ENCODE measurements around the gene PEX14.

Gene PEX14

DNA sequence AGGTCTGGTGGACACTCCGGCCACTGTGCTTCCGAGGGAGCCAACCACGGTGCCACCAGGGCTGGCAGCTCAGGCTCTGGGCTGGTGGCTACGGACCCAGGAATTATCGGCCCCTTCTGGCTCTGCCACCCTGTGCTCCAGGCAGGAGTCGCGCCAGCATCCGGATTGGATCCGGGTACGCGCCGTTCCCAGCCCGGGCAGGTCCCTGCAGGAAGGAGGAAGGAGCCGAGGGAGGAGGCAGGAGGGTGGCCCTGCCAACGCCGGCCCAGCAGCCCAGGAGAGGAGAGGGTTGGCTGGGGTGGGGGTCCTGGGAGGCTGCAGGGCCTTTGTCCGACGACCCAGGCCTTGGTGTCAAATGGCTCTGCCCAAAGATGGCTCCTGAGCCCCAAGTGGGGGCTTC is 161.2 kb downstream of the PEX14 start:
- no peaks in the 10 kb centered on the region for H3K27me3 ChIP-seq (ENCODE audit: low read length)
- no peaks in the 10 kb centered on the region for H3K9me3 ChIP-seq (ENCODE audit: insufficient read depth, low read length)
- H3K79me2 ChIP-seq (ENCODE audit: insufficient read depth, low read length): no peaks in the 10 kb centered on the region
- no peak for TF ChIP-seq EZH2phosphoT487 (conservative IDR thresholded peaks at IDR 0.05; ENCODE audit: low read length)
- TF ChIP-seq, protein P1, sequence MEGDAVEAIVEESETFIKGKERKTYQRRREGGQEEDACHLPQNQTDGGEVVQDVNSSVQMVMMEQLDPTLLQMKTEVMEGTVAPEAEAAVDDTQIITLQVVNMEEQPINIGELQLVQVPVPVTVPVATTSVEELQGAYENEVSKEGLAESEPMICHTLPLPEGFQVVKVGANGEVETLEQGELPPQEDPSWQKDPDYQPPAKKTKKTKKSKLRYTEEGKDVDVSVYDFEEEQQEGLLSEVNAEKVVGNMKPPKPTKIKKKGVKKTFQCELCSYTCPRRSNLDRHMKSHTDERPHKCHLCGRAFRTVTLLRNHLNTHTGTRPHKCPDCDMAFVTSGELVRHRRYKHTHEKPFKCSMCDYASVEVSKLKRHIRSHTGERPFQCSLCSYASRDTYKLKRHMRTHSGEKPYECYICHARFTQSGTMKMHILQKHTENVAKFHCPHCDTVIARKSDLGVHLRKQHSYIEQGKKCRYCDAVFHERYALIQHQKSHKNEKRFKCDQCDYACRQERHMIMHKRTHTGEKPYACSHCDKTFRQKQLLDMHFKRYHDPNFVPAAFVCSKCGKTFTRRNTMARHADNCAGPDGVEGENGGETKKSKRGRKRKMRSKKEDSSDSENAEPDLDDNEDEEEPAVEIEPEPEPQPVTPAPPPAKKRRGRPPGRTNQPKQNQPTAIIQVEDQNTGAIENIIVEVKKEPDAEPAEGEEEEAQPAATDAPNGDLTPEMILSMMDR (IDR thresholded peaks at IDR 0.05; ENCODE audit: insufficient read depth, low read length, poor library complexity, severe bottlenecking): no peak
- no peak overlapping the region for H3K4me2 ChIP-seq (ENCODE audit: low read depth, low read length, poor library complexity, severe bottlenecking)
- H3K9ac ChIP-seq (ENCODE audit: low read length): no peak overlapping the region
- no peaks in the 10 kb centered on the region for H3K36me3 ChIP-seq (ENCODE audit: low read length)
- H3K9me2 ChIP-seq (replicated peaks; ENCODE audit: insufficient read depth, low read length): no peaks in the 10 kb centered on the region
- no peak overlapping the region for H2AFZ ChIP-seq (ENCODE audit: low read depth, low read length, severe bottlenecking)
- H3F3A ChIP-seq (ENCODE audit: insufficient read depth): no peaks in the 10 kb centered on the region
- H3K4me3 ChIP-seq (ENCODE audit: insufficient read depth, low read length, poor library complexity, severe bottlenecking): no peak overlapping the region
- no peak overlapping the region for H3K27ac ChIP-seq (ENCODE audit: low read depth, low read length)
- no peaks in the 10 kb centered on the region for H4K20me1 ChIP-seq (ENCODE audit: low read depth, low read length)

DNA sequence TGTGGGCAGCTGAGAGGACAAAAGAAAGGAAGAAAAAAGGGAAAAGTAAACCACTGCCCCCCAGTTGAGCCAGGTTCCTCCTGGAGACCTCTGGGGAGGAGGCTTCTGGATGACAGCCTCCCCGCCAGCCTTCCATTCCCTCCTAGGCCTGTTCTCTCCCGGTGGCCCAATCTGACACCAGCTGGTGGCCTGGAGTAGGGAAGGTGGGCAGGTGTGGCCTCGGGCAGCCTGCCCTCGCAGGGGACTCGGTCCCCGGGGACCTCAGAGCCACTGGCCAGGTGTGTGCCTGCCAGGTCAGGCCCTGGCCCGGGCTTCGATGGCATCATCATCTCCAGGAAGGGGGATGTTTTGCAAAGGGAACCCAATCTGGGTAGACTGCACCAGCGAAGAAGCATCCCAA is 162.7 kb downstream of the PEX14 start:
- no peaks in the 10 kb centered on the region for H3F3A ChIP-seq (ENCODE audit: insufficient read depth)
- no peaks in the 10 kb centered on the region for H3K9me3 ChIP-seq (ENCODE audit: insufficient read depth, low read length)
- H2AFZ ChIP-seq (ENCODE audit: low read depth, low read length, severe bottlenecking): no peak overlapping the region
- no peaks in the 10 kb centered on the region for H3K9me2 ChIP-seq (replicated peaks; ENCODE audit: insufficient read depth, low read length)
- H3K27ac ChIP-seq (ENCODE audit: low read depth, low read length): no peak overlapping the region
- H3K27me3 ChIP-seq (ENCODE audit: low read length): no peaks in the 10 kb centered on the region
- H4K20me1 ChIP-seq (ENCODE audit: low read depth, low read length): no peaks in the 10 kb centered on the region
- H3K4me2 ChIP-seq (ENCODE audit: low read depth, low read length, poor library complexity, severe bottlenecking): no peak overlapping the region
- H3K36me3 ChIP-seq (ENCODE audit: low read length): no peaks in the 10 kb centered on the region
- TF ChIP-seq, protein P1 (IDR thresholded peaks at IDR 0.05; ENCODE audit: insufficient read depth, low read length, poor library complexity, severe bottlenecking): no peak
- TF ChIP-seq EZH2phosphoT487 (conservative IDR thresholded peaks at IDR 0.05; ENCODE audit: low read length): no peak
- H3K9ac ChIP-seq (ENCODE audit: low read length): no peak overlapping the region
- H3K79me2 ChIP-seq (ENCODE audit: insufficient read depth, low read length): no peaks in the 10 kb centered on the region
- H3K4me3 ChIP-seq (ENCODE audit: insufficient read depth, low read length, poor library complexity, severe bottlenecking): no peak overlapping the region

DNA sequence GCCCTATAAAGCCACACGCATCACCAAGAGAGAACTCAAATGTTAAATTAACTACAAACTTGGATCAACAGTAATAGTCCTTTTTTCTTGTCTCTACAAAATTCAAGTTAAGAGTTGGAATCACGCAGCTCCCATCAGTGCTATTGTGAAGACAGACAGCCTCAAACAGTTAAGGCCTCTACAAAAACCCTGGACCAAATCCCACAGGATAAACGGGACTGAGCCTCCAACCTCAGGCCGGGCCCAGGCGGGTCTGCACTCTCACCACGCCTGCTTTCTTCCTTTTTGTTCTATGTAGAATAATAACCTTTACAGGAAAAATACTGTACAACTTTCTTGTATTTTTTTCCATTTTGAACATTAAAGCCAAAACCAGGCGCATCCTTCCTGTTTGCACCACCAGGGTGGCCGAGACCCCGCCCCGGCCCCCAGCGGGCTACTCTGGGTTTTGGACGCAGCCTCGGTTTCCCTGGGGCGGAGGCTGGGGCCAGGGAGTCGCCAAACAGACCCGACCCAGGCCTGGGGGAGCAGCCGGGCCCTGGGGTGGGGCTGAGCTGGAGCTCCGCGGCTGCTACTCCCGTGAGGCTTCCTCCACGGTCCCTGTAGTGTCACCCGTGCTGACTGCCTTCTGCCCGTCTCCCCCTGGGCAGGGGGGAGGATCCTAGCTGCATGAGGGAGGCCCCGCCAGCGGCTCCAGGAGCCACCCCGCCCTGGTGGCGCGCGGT is 163.2 kb downstream of the PEX14 start:
- no peak overlapping the region for H3K4me3 ChIP-seq (ENCODE audit: insufficient read depth, low read length, poor library complexity, severe bottlenecking)
- no peaks in the 10 kb centered on the region for H3K27me3 ChIP-seq (ENCODE audit: low read length)
- H3K9ac ChIP-seq (ENCODE audit: low read length): no peak overlapping the region
- H3K9me3 ChIP-seq (ENCODE audit: insufficient read depth, low read length): no peaks in the 10 kb centered on the region
- no peak overlapping the region for H3K27ac ChIP-seq (ENCODE audit: low read depth, low read length)
- H3K4me2 ChIP-seq (ENCODE audit: low read depth, low read length, poor library complexity, severe bottlenecking): no peak overlapping the region
- no peaks in the 10 kb centered on the region for H3K9me2 ChIP-seq (replicated peaks; ENCODE audit: insufficient read depth, low read length)
- no peak overlapping the region for H2AFZ ChIP-seq (ENCODE audit: low read depth, low read length, severe bottlenecking)
- H3K36me3 ChIP-seq (ENCODE audit: low read length): no peaks in the 10 kb centered on the region
- H4K20me1 ChIP-seq (ENCODE audit: low read depth, low read length): no peaks in the 10 kb centered on the region
- no peaks in the 10 kb centered on the region for H3F3A ChIP-seq (ENCODE audit: insufficient read depth)
- no peak for TF ChIP-seq EZH2phosphoT487 (conservative IDR thresholded peaks at IDR 0.05; ENCODE audit: low read length)
- TF ChIP-seq, protein P1 (IDR thresholded peaks at IDR 0.05; ENCODE audit: insufficient read depth, low read length, poor library complexity, severe bottlenecking): no peak
- no peaks in the 10 kb centered on the region for H3K79me2 ChIP-seq (ENCODE audit: insufficient read depth, low read length)
